Skin epidermis (tissue), 12 donors: ENCODE measurements around the gene PCNX2.
A peak's percentile ranks its signal among the peaks of the same experiment; 100 is the strongest.

Source experiments
- H3K27ac ChIP-seq, 21 experiments: fragments of 200-600 bp; sonication (generic) in 11 of 21; one replicate each; pipeline ENCODE4 v1.5.0; 2020; ENCODE audit warnings: mild to moderate bottlenecking in 3 of 21, inconsistent platforms in 2 of 21, moderate library complexity in 2 of 21
- H3K4me3 ChIP-seq, 7 experiments: fragments of 200-600 bp; sonication (generic) in 2 of 7; one replicate each; pipeline ENCODE4 v1.5.0; 2020; ENCODE audit warnings: inconsistent platforms in 2 of 7, mild to moderate bottlenecking in 2 of 7, moderate library complexity in 1 of 7

Gene PCNX2

GRCh38 chr1:233295237-233295974, at the start of gene PCNX2:
TSS of gene PCNX2 (minus strand) at chr1:233295725. CDS start at chr1:233295478, 247 bp downstream.
- peak within 1 kb of the TSS in 19 of 21 experiments; percentile 6 to 87 (median 75) for H3K27ac ChIP-seq
- peak within 1 kb of the TSS; percentile 59 to 89 (median 82) for H3K4me3 ChIP-seq

GRCh38 chr1:233343262-233343661, 47.7 kb upstream of the PCNX2 start:
- H3K27ac ChIP-seq, result peak overlapping the region in 1 of 21 experiments; percentile 1
- H3K4me3 ChIP-seq, result no peak overlapping the region

- Histone ChIP-seq H3K27ac (no peak overlapping the region), H3K4me3 (no peak overlapping the region)
Measured at GRCh38 chr1:233342086-233342485, 46.6 kb upstream of the PCNX2 start.

- no peak overlapping the region for H3K27ac ChIP-seq
- no peak overlapping the region for H3K4me3 ChIP-seq
Measured at GRCh38 chr1:233340966-233341516, 45.5 kb upstream of the PCNX2 start.

GRCh38 chr1:233340031-233340555, 44.6 kb upstream of the PCNX2 start:
- Histone ChIP-seq H3K27ac (no peak overlapping the region), H3K4me3 (no peak overlapping the region)

- Histone ChIP-seq H3K4me3 (no peak overlapping the region), H3K27ac (no peak overlapping the region)
Measured at GRCh38 chr1:233338102-233338501, 42.6 kb upstream of the PCNX2 start.

GRCh38 chr1:233337505-233337904, 42.0 kb upstream of the PCNX2 start:
- Histone ChIP-seq H3K4me3 (no peak overlapping the region), H3K27ac (no peak overlapping the region)

GRCh38 chr1:233336554-233337456, 41.3 kb upstream of the PCNX2 start:
- no peak overlapping the region for H3K4me3 ChIP-seq
- no peak overlapping the region for H3K27ac ChIP-seq

GRCh38 chr1:233334092-233334491, 38.6 kb upstream of the PCNX2 start:
- no peak overlapping the region for H3K4me3 ChIP-seq

GRCh38 chr1:233333086-233333485, 37.6 kb upstream of the PCNX2 start:
- Histone ChIP-seq H3K4me3 (no peak overlapping the region), H3K27ac (no peak overlapping the region)

More at GRCh38 chr1:233334092-233334491, 38.6 kb upstream of the PCNX2 start:
- no peak overlapping the region for H3K27ac ChIP-seq

GRCh38 chr1:233331676-233332519, 36.4 kb upstream of the PCNX2 start:
- Histone ChIP-seq H3K4me3 (no peak overlapping the region), H3K27ac (no peak overlapping the region)

GRCh38 chr1:233328142-233328921, 32.8 kb upstream of the PCNX2 start:
- Histone ChIP-seq H3K4me3 (peak overlapping the region; percentile 54 to 78 (median 63)), H3K27ac (peak overlapping the region in 13 of 21 experiments; percentile 9 to 81 (median 53))

- H3K4me3 ChIP-seq, result peak within 1 kb of the TSS; percentile 54 to 78 (median 63)
- peak within 1 kb of the TSS in 13 of 21 experiments; percentile 9 to 81 (median 53) for H3K27ac ChIP-seq
Measured at GRCh38 chr1:233327651-233328141, 32.2 kb upstream of the PCNX2 start, which contains the start of gene MAP3K21. TSS of gene MAP3K21 (plus strand) at chr1:233327724. CDS start at chr1:233328029, 305 bp downstream.

GRCh38 chr1:233326811-233327650, 31.5 kb upstream of the PCNX2 start:
- peak overlapping the region in 2 of 21 experiments; percentile 67 to 78 for H3K27ac ChIP-seq
- H3K4me3 ChIP-seq, result peak overlapping the region; percentile 54 to 78 (median 63)

- no peak overlapping the region for H3K4me3 ChIP-seq
- H3K27ac ChIP-seq, result no peak overlapping the region
Measured at GRCh38 chr1:233326319-233326718, 30.8 kb upstream of the PCNX2 start.

- Histone ChIP-seq H3K4me3 (no peak overlapping the region), H3K27ac (no peak overlapping the region)
Measured at GRCh38 chr1:233323718-233324117, 28.2 kb upstream of the PCNX2 start.

- no peak overlapping the region for H3K27ac ChIP-seq
- H3K4me3 ChIP-seq, result no peak overlapping the region
Measured at GRCh38 chr1:233320023-233320422, 24.5 kb upstream of the PCNX2 start.
